ENCODE data around the gene RDH14.
A peak's percentile ranks its signal among the peaks of the same experiment; 100 is the strongest.

The RDH14 gene

GRCh38 chr2:18578033-18578432, 17.6 kb upstream of the RDH14 start:
- Histone ChIP-seq H3K9me3 (ENCODE audit: control insufficient read depth in 2 of 2, low read length in 2 of 2) (no peaks in the 10 kb centered on the region), H3K4me3 (ENCODE audit: low read length in 2 of 2) (no peak overlapping the region), H3K9ac (ENCODE audit: low read depth in 1 of 2, low read length in 2 of 2) (no peak overlapping the region), H3K4me1 (ENCODE audit: control insufficient read depth in 2 of 2, insufficient read depth in 2 of 2, low read length in 2 of 2) (no peaks in the 10 kb centered on the region), H3K27ac (ENCODE audit: low read depth in 2 of 2, low read length in 2 of 2) (no peak overlapping the region), H3K36me3 (ENCODE audit: control insufficient read depth in 2 of 2, insufficient read depth in 2 of 2, low read length in 2 of 2) (no peaks in the 10 kb centered on the region), H3K27me3 (ENCODE audit: control insufficient read depth in 2 of 2, insufficient read depth in 2 of 2, low read length in 2 of 2) (no peaks in the 10 kb centered on the region)

GRCh38 chr2:18566145-18566769, 5.8 kb upstream of the RDH14 start:
- Histone ChIP-seq H3K9ac (ENCODE audit: low read depth in 1 of 2, low read length in 2 of 2) (no peak overlapping the region), H3K27ac (ENCODE audit: low read depth in 2 of 2, low read length in 2 of 2) (no peak overlapping the region), H3K36me3 (ENCODE audit: control insufficient read depth in 2 of 2, insufficient read depth in 2 of 2, low read length in 2 of 2) (peaks cover 0 to 3% of the 10 kb centered on the region in 2 donors), H3K9me3 (ENCODE audit: control insufficient read depth in 2 of 2, low read length in 2 of 2) (no peaks in the 10 kb centered on the region), H3K4me1 (ENCODE audit: control insufficient read depth in 2 of 2, insufficient read depth in 2 of 2, low read length in 2 of 2) (peaks cover 0 to under 1% of the 10 kb centered on the region in 2 donors), H3K4me3 (ENCODE audit: low read length in 2 of 2) (no peak overlapping the region), H3K27me3 (ENCODE audit: control insufficient read depth in 2 of 2, insufficient read depth in 2 of 2, low read length in 2 of 2) (no peaks in the 10 kb centered on the region)

GRCh38 chr2:18560797-18561085, 288 bp upstream of the RDH14 start:
- peak overlapping the region; percentile 75 to 83 for H3K4me3 ChIP-seq (ENCODE audit: low read length in 2 of 2)

GRCh38 chr2:18559531-18560030, 872 bp downstream of the RDH14 start:
- peaks cover 8 to 14% of the 10 kb centered on the region in 2 donors for H3K4me1 ChIP-seq (ENCODE audit: control insufficient read depth in 2 of 2, insufficient read depth in 2 of 2, low read length in 2 of 2)
- H3K9ac ChIP-seq (ENCODE audit: low read depth in 1 of 2, low read length in 2 of 2), result peak overlapping the region; percentile 76 to 97
- H3K9me3 ChIP-seq (ENCODE audit: control insufficient read depth in 2 of 2, low read length in 2 of 2), result no peaks in the 10 kb centered on the region
- no peaks in the 10 kb centered on the region for H3K27me3 ChIP-seq (ENCODE audit: control insufficient read depth in 2 of 2, insufficient read depth in 2 of 2, low read length in 2 of 2)
- H3K27ac ChIP-seq (ENCODE audit: low read depth in 2 of 2, low read length in 2 of 2), result peak overlapping the region; percentile 97
- peaks cover 4 to 7% of the 10 kb centered on the region in 2 donors for H3K36me3 ChIP-seq (ENCODE audit: control insufficient read depth in 2 of 2, insufficient read depth in 2 of 2, low read length in 2 of 2)
- peak overlapping the region; percentile 75 to 83 for H3K4me3 ChIP-seq (ENCODE audit: low read length in 2 of 2)

More at GRCh38 chr2:18560797-18561085, 288 bp upstream of the RDH14 start:
- H3K36me3 ChIP-seq (ENCODE audit: control insufficient read depth in 2 of 2, insufficient read depth in 2 of 2, low read length in 2 of 2), result no peaks in the 10 kb centered on the region
- peak overlapping the region; percentile 76 to 97 for H3K9ac ChIP-seq (ENCODE audit: low read depth in 1 of 2, low read length in 2 of 2)
- H3K27ac ChIP-seq (ENCODE audit: low read depth in 2 of 2, low read length in 2 of 2), result peak overlapping the region; percentile 97
- H3K4me1 ChIP-seq (ENCODE audit: control insufficient read depth in 2 of 2, insufficient read depth in 2 of 2, low read length in 2 of 2), result peaks cover 8 to 14% of the 10 kb centered on the region in 2 donors
- no peaks in the 10 kb centered on the region for H3K27me3 ChIP-seq (ENCODE audit: control insufficient read depth in 2 of 2, insufficient read depth in 2 of 2, low read length in 2 of 2)
- H3K9me3 ChIP-seq (ENCODE audit: control insufficient read depth in 2 of 2, low read length in 2 of 2), result no peaks in the 10 kb centered on the region

GRCh38 chr2:18558458-18558857, 2.0 kb downstream of the RDH14 start:
- no peak overlapping the region for H3K9ac ChIP-seq (ENCODE audit: low read depth in 1 of 2, low read length in 2 of 2)
- no peak overlapping the region for H3K27ac ChIP-seq (ENCODE audit: low read depth in 2 of 2, low read length in 2 of 2)
- H3K4me1 ChIP-seq (ENCODE audit: control insufficient read depth in 2 of 2, insufficient read depth in 2 of 2, low read length in 2 of 2), result peaks cover 8 to 14% of the 10 kb centered on the region in 2 donors

GRCh38 chr2:18557121-18557520, 3.3 kb downstream of the RDH14 start:
- Histone ChIP-seq H3K4me3 (ENCODE audit: low read length in 2 of 2) (no peak overlapping the region), H3K9ac (ENCODE audit: low read depth in 1 of 2, low read length in 2 of 2) (no peak overlapping the region), H3K27me3 (ENCODE audit: control insufficient read depth in 2 of 2, insufficient read depth in 2 of 2, low read length in 2 of 2) (no peaks in the 10 kb centered on the region), H3K4me1 (ENCODE audit: control insufficient read depth in 2 of 2, insufficient read depth in 2 of 2, low read length in 2 of 2) (peaks cover 8 to 14% of the 10 kb centered on the region in 2 donors), H3K27ac (ENCODE audit: low read depth in 2 of 2, low read length in 2 of 2) (no peak overlapping the region), H3K36me3 (ENCODE audit: control insufficient read depth in 2 of 2, insufficient read depth in 2 of 2, low read length in 2 of 2) (peaks cover 11% of the 10 kb centered on the region in 2 donors), H3K9me3 (ENCODE audit: control insufficient read depth in 2 of 2, low read length in 2 of 2) (no peaks in the 10 kb centered on the region)

More at GRCh38 chr2:18558458-18558857, 2.0 kb downstream of the RDH14 start:
- Histone ChIP-seq H3K4me3 (ENCODE audit: low read length in 2 of 2) (no peak overlapping the region), H3K9me3 (ENCODE audit: control insufficient read depth in 2 of 2, low read length in 2 of 2) (no peaks in the 10 kb centered on the region), H3K27me3 (ENCODE audit: control insufficient read depth in 2 of 2, insufficient read depth in 2 of 2, low read length in 2 of 2) (no peaks in the 10 kb centered on the region), H3K36me3 (ENCODE audit: control insufficient read depth in 2 of 2, insufficient read depth in 2 of 2, low read length in 2 of 2) (peaks cover 11% of the 10 kb centered on the region in 2 donors)

- Histone ChIP-seq H3K4me3 (ENCODE audit: low read length in 2 of 2) (no peak overlapping the region), H3K9ac (ENCODE audit: low read depth in 1 of 2, low read length in 2 of 2) (no peak overlapping the region), H3K36me3 (ENCODE audit: control insufficient read depth in 2 of 2, insufficient read depth in 2 of 2, low read length in 2 of 2) (peaks cover 11% of the 10 kb centered on the region in 2 donors), H3K27me3 (ENCODE audit: control insufficient read depth in 2 of 2, insufficient read depth in 2 of 2, low read length in 2 of 2) (no peaks in the 10 kb centered on the region), H3K27ac (ENCODE audit: low read depth in 2 of 2, low read length in 2 of 2) (no peak overlapping the region), H3K4me1 (ENCODE audit: control insufficient read depth in 2 of 2, insufficient read depth in 2 of 2, low read length in 2 of 2) (no peaks in the 10 kb centered on the region), H3K9me3 (ENCODE audit: control insufficient read depth in 2 of 2, low read length in 2 of 2) (no peaks in the 10 kb centered on the region)
These were observed 7.9 kb downstream of the RDH14 start for GRCh38 chr2:18552351-18553077.

GRCh38 chr2:18551623-18552022, 8.8 kb downstream of the RDH14 start:
- H3K9me3 ChIP-seq (ENCODE audit: control insufficient read depth in 2 of 2, low read length in 2 of 2), result no peaks in the 10 kb centered on the region
- no peak overlapping the region for H3K9ac ChIP-seq (ENCODE audit: low read depth in 1 of 2, low read length in 2 of 2)
- no peaks in the 10 kb centered on the region for H3K4me1 ChIP-seq (ENCODE audit: control insufficient read depth in 2 of 2, insufficient read depth in 2 of 2, low read length in 2 of 2)
- no peaks in the 10 kb centered on the region for H3K27me3 ChIP-seq (ENCODE audit: control insufficient read depth in 2 of 2, insufficient read depth in 2 of 2, low read length in 2 of 2)
- no peak overlapping the region for H3K27ac ChIP-seq (ENCODE audit: low read depth in 2 of 2, low read length in 2 of 2)
- H3K36me3 ChIP-seq (ENCODE audit: control insufficient read depth in 2 of 2, insufficient read depth in 2 of 2, low read length in 2 of 2), result peaks cover 11% of the 10 kb centered on the region in 2 donors
- no peak overlapping the region for H3K4me3 ChIP-seq (ENCODE audit: low read length in 2 of 2)

- no peak overlapping the region for H3K9ac ChIP-seq (ENCODE audit: low read depth in 1 of 2, low read length in 2 of 2)
- no peak overlapping the region for H3K27ac ChIP-seq (ENCODE audit: low read depth in 2 of 2, low read length in 2 of 2)
- H3K4me1 ChIP-seq (ENCODE audit: control insufficient read depth in 2 of 2, insufficient read depth in 2 of 2, low read length in 2 of 2), result no peaks in the 10 kb centered on the region
- no peaks in the 10 kb centered on the region for H3K9me3 ChIP-seq (ENCODE audit: control insufficient read depth in 2 of 2, low read length in 2 of 2)
- H3K36me3 ChIP-seq (ENCODE audit: control insufficient read depth in 2 of 2, insufficient read depth in 2 of 2, low read length in 2 of 2), result peaks cover 11% of the 10 kb centered on the region in 2 donors
- H3K4me3 ChIP-seq (ENCODE audit: low read length in 2 of 2), result no peak overlapping the region
- no peaks in the 10 kb centered on the region for H3K27me3 ChIP-seq (ENCODE audit: control insufficient read depth in 2 of 2, insufficient read depth in 2 of 2, low read length in 2 of 2)
These were observed 9.3 kb downstream of the RDH14 start for GRCh38 chr2:18551169-18551568.

- H3K9ac ChIP-seq (ENCODE audit: low read depth in 1 of 2, low read length in 2 of 2), result no peak overlapping the region
- H3K4me1 ChIP-seq (ENCODE audit: control insufficient read depth in 2 of 2, insufficient read depth in 2 of 2, low read length in 2 of 2), result no peaks in the 10 kb centered on the region
- H3K4me3 ChIP-seq (ENCODE audit: low read length in 2 of 2), result no peak overlapping the region
- H3K9me3 ChIP-seq (ENCODE audit: control insufficient read depth in 2 of 2, low read length in 2 of 2), result no peaks in the 10 kb centered on the region
- H3K36me3 ChIP-seq (ENCODE audit: control insufficient read depth in 2 of 2, insufficient read depth in 2 of 2, low read length in 2 of 2), result peaks cover 9 to 11% of the 10 kb centered on the region in 2 donors
- no peaks in the 10 kb centered on the region for H3K27me3 ChIP-seq (ENCODE audit: control insufficient read depth in 2 of 2, insufficient read depth in 2 of 2, low read length in 2 of 2)
- H3K27ac ChIP-seq (ENCODE audit: low read depth in 2 of 2, low read length in 2 of 2), result no peak overlapping the region
These were observed 10.0 kb downstream of the RDH14 start for GRCh38 chr2:18550433-18550832.
